H9 (cell line): ENCODE data around the gene ZDHHC13. TPM values are rescaled to one million over a fixed set of nuclear protein-coding genes. Genes with fewer than 3 reads are reported as not detected.

ENCODE experiments used
- DNase-seq: peaks from one replicate; pipeline ENCODE4 v3.0.0-alpha.2; 2017
- H2AFZ ChIP-seq: one replicate; pipeline ENCODE4 v1.6.1; 2013; ENCODE audit warnings: mild to moderate bottlenecking, low read length, control low read depth, moderate library complexity
- H2AK5ac ChIP-seq: 2 replicates; pipeline ENCODE4 v1.6.1; 2013; ENCODE audit warnings: low read length, control low read depth, mixed read lengths; ENCODE audit not compliant: insufficient read length
- H2BK120ac ChIP-seq: one replicate; pipeline ENCODE4 v1.6.1; 2013; ENCODE audit warnings: low read depth, mild to moderate bottlenecking, low read length, control low read depth, inconsistent platforms; ENCODE audit not compliant: poor library complexity, severe bottlenecking
- H2BK12ac ChIP-seq: 2 replicates; pipeline ENCODE4 v1.6.1; 2013; ENCODE audit warnings: low read length, control low read depth, mixed read lengths, low read depth; ENCODE audit not compliant: insufficient read length
- H2BK15ac ChIP-seq: 2 replicates; pipeline ENCODE4 v1.6.1; 2013; ENCODE audit warnings: low read depth, low read length, control low read depth
- H2BK20ac ChIP-seq: one replicate; pipeline ENCODE4 v1.6.1; 2013; ENCODE audit warnings: low read depth, mild to moderate bottlenecking, low read length, control low read depth, inconsistent platforms; ENCODE audit not compliant: poor library complexity, severe bottlenecking
- H2BK5ac ChIP-seq: 2 replicates; pipeline ENCODE4 v1.6.1; 2013; ENCODE audit warnings: low read length, control low read depth, mixed read lengths; ENCODE audit not compliant: insufficient read length
- H3K14ac ChIP-seq: 2 replicates; pipeline ENCODE4 v1.6.1; 2013; ENCODE audit warnings: low read length, control low read depth; ENCODE audit not compliant: insufficient read depth
- H3K18ac ChIP-seq: 2 replicates; pipeline ENCODE4 v1.6.1; 2013; ENCODE audit warnings: low read depth, mild to moderate bottlenecking, mixed read lengths, low read length, control low read depth; ENCODE audit not compliant: insufficient read length
- H3K23ac ChIP-seq: 2 replicates; pipeline ENCODE4 v1.6.1; 2013; ENCODE audit warnings: low read length, control low read depth, mixed read lengths, low read depth; ENCODE audit not compliant: insufficient read length
- H3K23me2 ChIP-seq: 2 replicates; pipeline ENCODE4 v1.6.1; 2013; ENCODE audit warnings: low read depth, mild to moderate bottlenecking, mixed read lengths, low read length, control low read depth; ENCODE audit not compliant: insufficient read length, poor library complexity, severe bottlenecking
- H3K27ac ChIP-seq: 2 replicates; pipeline ENCODE4 v1.5.1; 2013; ENCODE audit warnings: low read length, control low read depth, mixed read lengths, low read depth; ENCODE audit not compliant: insufficient read length
- H3K27me3 ChIP-seq: 2 replicates; pipeline ENCODE4 v1.6.1; 2013; ENCODE audit warnings: low read length, control low read depth, inconsistent platforms; ENCODE audit not compliant: insufficient read depth
- H3K4ac ChIP-seq: 2 replicates; pipeline ENCODE4 v1.6.1; 2013; ENCODE audit warnings: low read depth, mild to moderate bottlenecking, control low read depth, inconsistent platforms, low read length, moderate library complexity
- H3K4me1 ChIP-seq: 2 replicates; pipeline ENCODE4 v1.6.1; 2013; ENCODE audit warnings: low read length, control low read depth, inconsistent platforms; ENCODE audit not compliant: insufficient read depth
- H3K4me2 ChIP-seq: 2 replicates; pipeline ENCODE4 v1.6.1; 2013; ENCODE audit warnings: low read length, control low read depth, mixed read lengths; ENCODE audit not compliant: insufficient read length, insufficient read depth
- H3K56ac ChIP-seq: 2 replicates; pipeline ENCODE4 v1.6.1; 2013; ENCODE audit warnings: low read depth, mild to moderate bottlenecking, mixed read lengths, low read length, control low read depth; ENCODE audit not compliant: insufficient read length
- H3K79me1 ChIP-seq: 2 replicates; pipeline ENCODE4 v1.6.1; 2013; ENCODE audit warnings: low read depth, mild to moderate bottlenecking, moderate library complexity, low read length, control low read depth, inconsistent platforms; ENCODE audit not compliant: insufficient read depth, poor library complexity, severe bottlenecking
- H3K79me2 ChIP-seq: 2 replicates; pipeline ENCODE4 v1.6.1; 2013; ENCODE audit warnings: low read length, control low read depth, inconsistent platforms; ENCODE audit not compliant: insufficient read depth
- H3K9ac ChIP-seq: 2 replicates; pipeline ENCODE4 v1.6.1; 2013; ENCODE audit warnings: low read length, control low read depth, mixed read lengths; ENCODE audit not compliant: insufficient read length; ENCODE audit errors: extremely low read depth
- H3K9me3 ChIP-seq: one replicate; pipeline ENCODE4 v1.6.1; 2013; ENCODE audit warnings: low read depth, low read length, inconsistent platforms; ENCODE audit not compliant: control insufficient read depth
- H3T11ph ChIP-seq: one replicate; pipeline ENCODE4 v1.6.1; 2013; ENCODE audit warnings: mild to moderate bottlenecking, low read length, control low read depth, inconsistent platforms
- H4K20me1 ChIP-seq: one replicate; pipeline ENCODE4 v1.6.1; 2013; ENCODE audit not compliant: control insufficient read depth, insufficient read length, insufficient read depth
- H4K5ac ChIP-seq: 2 replicates; pipeline ENCODE4 v1.6.1; 2013; ENCODE audit warnings: low read depth, mild to moderate bottlenecking, mixed read lengths, low read length, control low read depth; ENCODE audit not compliant: insufficient read length
- H4K8ac ChIP-seq: replicated peaks from 2 replicates; pipeline ENCODE4 v1.6.1; 2013; ENCODE audit warnings: low read length, control low read depth, mixed read lengths, low read depth; ENCODE audit not compliant: insufficient read length
- H4K91ac ChIP-seq: 2 replicates; pipeline ENCODE4 v1.6.1; 2013; ENCODE audit warnings: low read depth, mild to moderate bottlenecking, moderate library complexity, mixed read lengths, low read length, control low read depth; ENCODE audit not compliant: insufficient read length
- H3K27ac Mint-ChIP-seq, 3 experiments: 2 replicates in 2 of 3; 3 replicates in 1 of 3; pipeline ENCODE4 v1.8.0; 2020 to 2021; ENCODE audit warnings: mixed read lengths in 3 of 3, mild to moderate bottlenecking in 1 of 3, moderate library complexity in 1 of 3
- H3K27me3 Mint-ChIP-seq: 2 replicates; pipeline ENCODE4 v1.8.0; 2021; ENCODE audit warnings: low read depth, mild to moderate bottlenecking, moderate library complexity, mixed read lengths
- H3K36me3 Mint-ChIP-seq, 3 experiments: 2 replicates in 2 of 3; 3 replicates in 1 of 3; pipeline ENCODE4 v1.8.0; 2020 to 2021; ENCODE audit warnings: low read depth in 3 of 3, mixed read lengths in 3 of 3; ENCODE audit not compliant: insufficient read depth in 1 of 3
- H3K4me1 Mint-ChIP-seq, 2 experiments: 2 replicates each; pipeline ENCODE4 v1.8.0; 2020; ENCODE audit warnings: mixed read lengths in 2 of 2
- H3K4me3 Mint-ChIP-seq, 2 experiments: 2 replicates in 1 of 2; 3 replicates in 1 of 2; pipeline ENCODE4 v1.8.0; 2020 to 2021; ENCODE audit warnings: mild to moderate bottlenecking in 2 of 2, mixed read lengths in 2 of 2, moderate library complexity in 1 of 2
- H3K9me3 Mint-ChIP-seq, 2 experiments: 2 replicates in 1 of 2; 3 replicates in 1 of 2; pipeline ENCODE4 v1.8.0; 2020; ENCODE audit warnings: mild to moderate bottlenecking in 2 of 2, mixed read lengths in 2 of 2, moderate library complexity in 1 of 2
- WGBS: extraction: QIAGEN DNeasy Blood & Tissue Kit; methylation state at CpG from one replicate; pipeline ENCODE4 v1.1.7; 2013; ENCODE audit warnings: missing lambda C conversion rate, low lambda C conversion rate, mixed read lengths; ENCODE audit not compliant: insufficient read length; ENCODE audit errors: extremely low coverage; 5-methylcytosine and 5-hydroxymethylcytosine counted together
- total RNA-seq: library from RNA; stranded (reverse); gene quantifications from 2 replicates; pipeline ENCODE4 v1.2.1, GENCODE V29; 2021
- TF ChIP-seq, protein P1 (sequence below): fragments of 200-600 bp; sonication (generic); conservative IDR thresholded peaks from 3 replicates; pipeline ENCODE4 v1.8.0; 2021; ENCODE audit warnings: antibody characterized with exemption, mild to moderate bottlenecking

ZDHHC13 gene
- total RNA-seq, 1 experiment from 2014 or later: 20.9 TPM

DNA sequence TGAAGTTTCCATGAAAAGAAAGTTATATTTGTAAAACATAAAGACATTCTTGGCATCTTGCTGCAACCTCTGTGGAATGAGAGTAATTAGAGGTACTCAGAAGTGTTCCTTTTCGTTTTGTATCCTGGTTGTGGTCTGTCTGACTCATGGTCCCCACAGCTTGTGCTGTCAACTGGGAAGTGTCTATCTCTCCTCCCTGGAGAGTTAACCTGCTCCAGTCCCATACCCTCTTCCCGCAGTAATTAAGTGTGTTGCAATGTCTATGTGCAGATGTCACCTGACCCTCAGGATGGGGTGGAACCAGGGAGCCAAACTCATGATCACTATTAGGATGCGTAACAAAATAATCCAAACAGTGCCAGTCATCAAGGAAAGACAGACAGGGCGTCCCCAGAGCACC lies 23.0 kb upstream of the ZDHHC13 start:
- Histone ChIP-seq H2BK15ac (no peak overlapping the region), H3K56ac (no peak overlapping the region), H3K4me2 (no peak overlapping the region), H2AFZ (no peak overlapping the region), H4K91ac (no peak overlapping the region), H3K23me2 (no peaks in the 10 kb centered on the region), H2BK120ac (no peak overlapping the region), H4K5ac (no peak overlapping the region), H2BK5ac (no peak overlapping the region), H3K14ac (no peak overlapping the region), H3K9ac (no peak overlapping the region), H2AK5ac (no peak overlapping the region), H2BK20ac (no peak overlapping the region), H3K79me2 (no peaks in the 10 kb centered on the region), H3K27me3 (no peaks in the 10 kb centered on the region), H3T11ph (no peak overlapping the region), H3K79me1 (no peaks in the 10 kb centered on the region), H3K18ac (no peak overlapping the region), H3K23ac (no peak overlapping the region), H3K4ac (no peak overlapping the region), H3K27ac (no peak overlapping the region), H3K9me3 (no peaks in the 10 kb centered on the region), H4K20me1 (no peaks in the 10 kb centered on the region), H4K8ac (no peak overlapping the region), H2BK12ac (no peak overlapping the region), H3K4me1 (no peaks in the 10 kb centered on the region)
- H3K36me3 Mint-ChIP-seq: no peaks in the 10 kb centered on the region
- peaks cover 28% of the 10 kb centered on the region for H3K27me3 Mint-ChIP-seq
- no CpG with 5 or more reads among the region's 4 CpGs for WGBS
- H3K9me3 Mint-ChIP-seq: no peaks in the 10 kb centered on the region
- H3K4me1 Mint-ChIP-seq: no peaks in the 10 kb centered on the region
- H3K4me3 Mint-ChIP-seq: no peak overlapping the region
- no peak for DNase-seq
- TF ChIP-seq, protein P1, sequence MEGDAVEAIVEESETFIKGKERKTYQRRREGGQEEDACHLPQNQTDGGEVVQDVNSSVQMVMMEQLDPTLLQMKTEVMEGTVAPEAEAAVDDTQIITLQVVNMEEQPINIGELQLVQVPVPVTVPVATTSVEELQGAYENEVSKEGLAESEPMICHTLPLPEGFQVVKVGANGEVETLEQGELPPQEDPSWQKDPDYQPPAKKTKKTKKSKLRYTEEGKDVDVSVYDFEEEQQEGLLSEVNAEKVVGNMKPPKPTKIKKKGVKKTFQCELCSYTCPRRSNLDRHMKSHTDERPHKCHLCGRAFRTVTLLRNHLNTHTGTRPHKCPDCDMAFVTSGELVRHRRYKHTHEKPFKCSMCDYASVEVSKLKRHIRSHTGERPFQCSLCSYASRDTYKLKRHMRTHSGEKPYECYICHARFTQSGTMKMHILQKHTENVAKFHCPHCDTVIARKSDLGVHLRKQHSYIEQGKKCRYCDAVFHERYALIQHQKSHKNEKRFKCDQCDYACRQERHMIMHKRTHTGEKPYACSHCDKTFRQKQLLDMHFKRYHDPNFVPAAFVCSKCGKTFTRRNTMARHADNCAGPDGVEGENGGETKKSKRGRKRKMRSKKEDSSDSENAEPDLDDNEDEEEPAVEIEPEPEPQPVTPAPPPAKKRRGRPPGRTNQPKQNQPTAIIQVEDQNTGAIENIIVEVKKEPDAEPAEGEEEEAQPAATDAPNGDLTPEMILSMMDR: no peak
- H3K27ac Mint-ChIP-seq: no peak overlapping the region
